ENCODE data around the gene COMT. TPM values are rescaled to one million over a fixed set of nuclear protein-coding genes. Genes with fewer than 3 reads are reported as not detected.

COMT gene
- total RNA-seq, 4 donors from 2014 or later = 88.9 to 175 (median 108) TPM

- peak overlapping the region; percentile 39 to 55 for H3K4me3 ChIP-seq
- intact Hi-C loops (cut with DNase I; ENCODE audit: low total_unique reads) = no loop called here
- H3K4me1 ChIP-seq = peaks cover 0 to 4% of the 10 kb centered on the region in 2 donors
- no peaks in the 10 kb centered on the region for H3K36me3 ChIP-seq
- H3K9me3 ChIP-seq = no peaks in the 10 kb centered on the region
- H3K27me3 ChIP-seq = no peaks in the 10 kb centered on the region
- no peak overlapping the region for H3K27ac ChIP-seq
- DNase-seq = peak in 1 of 2 donors; percentile 28
- TF ChIP-seq CTCF (IDR thresholded peaks at IDR 0.05) (no peak), POLR2A (IDR thresholded peaks at IDR 0.05) (no peak)
Measured at GRCh38 chr22:20015971-20016733, 74.6 kb downstream of the COMT start.

- DNase-seq = peak; percentile 88 to 92
Measured at GRCh38 chr22:20016734-20017621, 75.4 kb downstream of the COMT start, which contains the start of gene ARVCF. TSS of gene ARVCF (minus strand) at chr22:20016823. CDS start at chr22:19990794, 26,029 bp downstream.

GRCh38 chr22:20017622-20017958 is 76.0 kb downstream of the COMT start:
- TF ChIP-seq CTCF (IDR thresholded peaks at IDR 0.05) = no peak
- TF ChIP-seq POLR2A (IDR thresholded peaks at IDR 0.05) = no peak
- Histone ChIP-seq H3K4me1 (peaks cover 0 to 4% of the 10 kb centered on the region in 2 donors), H3K9me3 (no peaks in the 10 kb centered on the region), H3K4me3 (no peak overlapping the region), H3K27me3 (no peaks in the 10 kb centered on the region), H3K27ac (no peak overlapping the region), H3K36me3 (no peaks in the 10 kb centered on the region)
- no peak for DNase-seq
- intact Hi-C loops (cut with DNase I; ENCODE audit: low total_unique reads) = no loop called here

More at GRCh38 chr22:20016734-20017621, 75.4 kb downstream of the COMT start, which contains the start of gene ARVCF:
- no peaks in the 10 kb centered on the region for H3K27me3 ChIP-seq
- intact Hi-C loops (cut with DNase I; ENCODE audit: low total_unique reads) = no loop called here
- H3K4me1 ChIP-seq = peaks cover 0 to 4% of the 10 kb centered on the region in 2 donors
- peak within 1 kb of the TSS; percentile 39 to 55 for H3K4me3 ChIP-seq
- TF ChIP-seq CTCF (IDR thresholded peaks at IDR 0.05) = peak in 2 of 4 experiments; percentile 31 to 49
- TF ChIP-seq POLR2A (IDR thresholded peaks at IDR 0.05) = no peak
- no peaks in the 10 kb centered on the region for H3K9me3 ChIP-seq
- H3K36me3 ChIP-seq = no peaks in the 10 kb centered on the region
- H3K27ac ChIP-seq = no peak within 1 kb of the TSS

GRCh38 chr22:20018001-20018400 is 76.4 kb downstream of the COMT start:
- Histone ChIP-seq H3K4me3 (no peak overlapping the region), H3K9me3 (no peaks in the 10 kb centered on the region), H3K27ac (no peak overlapping the region), H3K27me3 (no peaks in the 10 kb centered on the region), H3K36me3 (no peaks in the 10 kb centered on the region), H3K4me1 (peaks cover 0 to 4% of the 10 kb centered on the region in 2 donors)
- DNase-seq = no peak
- TF ChIP-seq POLR2A (IDR thresholded peaks at IDR 0.05) (no peak), CTCF (IDR thresholded peaks at IDR 0.05) (no peak)
- intact Hi-C loops (cut with DNase I; ENCODE audit: low total_unique reads) = no loop called here

Small RNAs within 50 kb of the gene (microRNA-seq; reads per million reads assigned to microRNA genes)
- gene MIR4761 (ENCODE audit: borderline microRNAs expressed, borderline replicate concordance) = not detected

Other genes with a start within 250 kb of the COMT start
- gene SEPTIN5, start 227.3 kb upstream of the COMT start, total RNA-seq = 10 to 100 TPM in 3 of 4 donors, 1 to 10 TPM in 1; 9.4 to 67.6 (median 25.3) TPM
- 1 to 10 TPM in 2 of 4 donors, under 1 TPM in 1, not detected in 1; 0.76 to 7.4 (median 6.4) TPM for gene GP1BB, start 218.2 kb upstream of the COMT start, total RNA-seq
- gene TBX1, start 181.0 kb upstream of the COMT start, total RNA-seq = 10 to 100 TPM in 2 of 4 donors, 1 to 10 TPM in 2; 1.0 to 23.2 (median 5.8) TPM
- 10 to 100 TPM in 1 of 4 donors, 1 to 10 TPM in 2, under 1 TPM in 1; 0.59 to 12.2 (median 3.1) TPM for gene GNB1L, start 86.9 kb upstream of the COMT start, total RNA-seq
- gene RTL10, start 86.9 kb upstream of the COMT start, total RNA-seq = 10 to 100 TPM in 3 of 4 donors, 1 to 10 TPM in 1; 6.8 to 24.3 (median 17.7) TPM
- gene TXNRD2, start within 50 bp of the COMT start, total RNA-seq = 10 to 100 TPM; 14.7 to 48.9 (median 25.6) TPM
- gene ARVCF, start 75.1 kb downstream of the COMT start, total RNA-seq = 10 to 100 TPM in 2 of 4 donors, 1 to 10 TPM in 2; 1.5 to 43.4 (median 16.6) TPM
- gene TANGO2, start 79.3 kb downstream of the COMT start, total RNA-seq = 10 to 100 TPM in 2 of 4 donors, 1 to 10 TPM in 2; 2.8 to 25.1 (median 13.3) TPM
- 10 to 100 TPM; 13.2 to 56.2 (median 33.5) TPM for gene DGCR8, start 138.5 kb downstream of the COMT start, total RNA-seq
- gene RANBP1, start 174.3 kb downstream of the COMT start, total RNA-seq = 100 to 1,000 TPM in 2 of 4 donors, 10 to 100 TPM in 2; 57.6 to 233 (median 135) TPM
- gene TRMT2A, start 175.5 kb downstream of the COMT start, total RNA-seq = 100 to 1,000 TPM in 1 of 4 donors, 10 to 100 TPM in 3; 30.9 to 123 (median 45.3) TPM
- 10 to 100 TPM in 3 of 4 donors, 1 to 10 TPM in 1; 2.4 to 87.9 (median 20.1) TPM for gene ZDHHC8, start 190.0 kb downstream of the COMT start, total RNA-seq
- 1 to 10 TPM in 2 of 4 donors, not detected in 2; 2.7 to 4.3 TPM for gene CCDC188, start 209.3 kb downstream of the COMT start, total RNA-seq